Fibroblast of skin of scalp (primary cell): ENCODE results near the gene SNAI3.

Source experiments
- DNase-seq: peaks from one replicate; pipeline ENCODE4 v3.0.0-alpha.2; 2013

The SNAI3 gene

DNA sequence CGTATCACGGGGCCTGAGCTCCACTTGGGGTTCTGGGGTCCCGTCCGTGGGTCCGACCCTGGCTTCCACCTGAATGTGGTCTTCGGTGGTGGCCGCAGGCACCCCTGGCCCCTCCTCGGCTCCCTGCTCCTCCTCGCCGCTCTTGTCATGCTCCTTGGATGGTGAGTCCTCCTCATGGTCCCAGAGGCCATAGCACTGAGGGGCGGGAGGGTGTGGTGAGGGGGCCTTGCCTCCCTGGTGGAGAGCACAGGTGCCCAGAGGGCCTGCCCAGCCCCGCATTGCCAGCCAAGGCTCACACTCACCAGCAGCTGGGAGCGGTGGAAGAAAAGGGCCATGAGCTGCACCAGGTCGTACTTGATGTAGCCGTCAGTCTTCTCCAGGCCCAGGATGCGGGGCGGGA lies 34.9 kb upstream of the SNAI3 start:
- DNase-seq = no peak

DNA sequence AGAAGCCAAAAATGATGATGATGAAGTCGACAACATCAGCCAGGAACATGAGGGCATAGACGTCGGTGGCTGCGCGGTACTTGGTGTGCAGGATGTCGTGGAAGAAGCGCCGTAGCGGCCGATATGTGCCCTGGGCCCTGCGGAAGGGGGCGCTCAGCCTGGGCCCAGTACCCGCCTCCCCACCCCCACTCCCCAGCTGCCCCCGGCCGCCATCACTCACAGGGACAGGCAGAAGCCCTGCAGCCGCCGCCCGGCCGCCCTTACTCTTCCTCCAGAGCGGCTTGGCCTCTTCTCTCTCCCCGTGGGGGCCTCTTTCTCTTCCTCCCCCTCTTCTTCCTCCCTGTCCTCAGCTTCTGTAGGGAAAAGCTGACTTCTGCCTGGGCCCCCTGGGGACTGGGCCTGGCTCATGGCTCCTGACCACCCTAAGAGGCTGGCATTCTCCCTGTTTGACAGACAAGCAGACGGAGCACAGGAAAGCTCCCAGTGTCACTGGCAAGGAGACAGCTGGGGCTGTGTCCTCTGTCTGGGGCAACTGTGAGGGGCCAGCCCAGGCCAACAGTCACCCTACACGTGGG lies 34.2 kb upstream of the SNAI3 start:
- no peak for DNase-seq

DNA sequence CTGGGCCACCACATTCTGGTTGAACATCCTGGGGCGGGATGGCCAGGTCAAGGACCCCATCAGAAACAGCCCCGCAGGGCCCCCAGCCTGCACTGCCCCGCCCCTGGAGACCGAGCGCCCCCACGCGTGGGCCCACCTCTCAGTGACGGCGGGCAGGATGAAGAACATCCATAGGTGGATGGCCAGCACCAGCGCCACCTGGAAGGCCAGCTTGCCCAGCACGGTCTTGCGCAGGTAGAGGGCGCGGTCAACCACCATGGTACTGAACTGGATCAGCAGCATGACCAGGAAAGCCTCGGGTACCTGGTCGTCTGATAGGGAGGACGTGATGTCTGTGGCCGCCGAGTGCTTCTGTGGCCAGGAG lies 33.6 kb upstream of the SNAI3 start:
- DNase-seq = no peak

DNA sequence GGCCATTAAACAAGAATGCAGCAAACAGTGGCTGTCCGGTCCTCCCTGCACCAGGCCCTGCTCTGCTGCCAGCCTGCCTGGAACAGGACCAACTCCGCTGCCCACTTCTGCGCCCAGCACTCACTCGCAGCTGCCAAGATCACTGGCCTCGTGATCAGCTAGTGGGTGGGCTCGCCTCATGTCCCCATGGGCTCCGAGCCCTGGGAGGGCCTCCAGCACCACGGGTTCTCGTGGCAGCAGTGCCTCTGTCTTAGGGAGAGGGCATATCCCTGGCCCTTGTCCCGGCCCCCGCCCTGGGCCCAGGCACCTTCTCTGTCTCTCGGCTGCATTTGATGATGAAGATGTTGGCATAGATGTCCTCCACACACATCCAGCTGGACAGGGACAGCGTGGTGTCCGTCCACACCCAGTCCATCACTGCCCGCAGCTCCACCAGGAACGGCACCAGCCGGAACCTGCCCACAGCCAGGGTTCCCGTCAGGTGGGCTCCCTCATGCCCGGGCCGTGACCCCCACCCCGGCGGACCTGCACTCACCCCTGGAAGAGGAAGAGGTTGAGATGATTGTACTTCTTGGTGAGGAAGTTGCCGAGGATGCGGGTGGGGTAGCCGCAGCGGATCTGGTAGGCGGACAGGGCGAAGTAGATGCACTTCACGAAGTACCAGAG lies 33.1 kb upstream of the SNAI3 start:
- no peak for DNase-seq

DNA sequence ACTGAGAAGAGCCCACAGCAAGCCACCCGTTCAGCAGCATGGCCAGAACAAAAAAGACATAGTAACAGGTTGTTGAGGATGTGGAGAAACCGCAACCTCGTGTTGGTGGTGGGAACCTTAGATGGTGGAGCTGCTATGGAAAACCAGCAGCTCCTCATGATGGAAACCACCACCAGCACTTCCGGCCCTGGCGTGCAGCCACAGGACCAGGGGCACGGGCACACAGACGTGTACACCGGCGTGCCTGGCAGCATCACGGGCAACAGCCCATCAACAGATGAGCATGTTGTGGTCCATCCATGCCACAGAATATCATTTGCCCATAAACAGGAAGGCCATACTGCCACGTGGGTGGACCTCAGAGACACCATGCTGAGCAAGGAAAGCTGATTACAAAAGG lies 31.9 kb upstream of the SNAI3 start:
- no peak for DNase-seq

DNA sequence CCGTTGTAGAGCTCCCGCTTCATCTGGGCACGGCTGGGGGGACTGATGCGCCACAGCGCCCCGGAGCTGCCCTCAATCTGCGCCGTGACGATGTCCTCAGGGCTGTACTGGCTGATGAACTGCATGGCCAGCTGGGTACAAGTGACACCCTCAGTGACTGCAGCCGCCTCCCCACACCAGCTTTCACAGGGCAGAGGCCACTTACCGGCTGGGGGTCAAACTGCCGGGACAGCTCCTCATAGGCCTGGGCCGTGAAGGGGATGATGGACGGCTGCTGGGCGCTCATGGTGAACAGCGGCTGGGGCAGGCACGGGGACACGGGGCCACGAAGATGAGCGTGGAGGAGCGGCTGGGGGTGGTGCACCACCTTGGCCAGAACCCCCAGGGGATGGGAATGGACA lies 30.3 kb upstream of the SNAI3 start:
- DNase-seq = no peak

DNA sequence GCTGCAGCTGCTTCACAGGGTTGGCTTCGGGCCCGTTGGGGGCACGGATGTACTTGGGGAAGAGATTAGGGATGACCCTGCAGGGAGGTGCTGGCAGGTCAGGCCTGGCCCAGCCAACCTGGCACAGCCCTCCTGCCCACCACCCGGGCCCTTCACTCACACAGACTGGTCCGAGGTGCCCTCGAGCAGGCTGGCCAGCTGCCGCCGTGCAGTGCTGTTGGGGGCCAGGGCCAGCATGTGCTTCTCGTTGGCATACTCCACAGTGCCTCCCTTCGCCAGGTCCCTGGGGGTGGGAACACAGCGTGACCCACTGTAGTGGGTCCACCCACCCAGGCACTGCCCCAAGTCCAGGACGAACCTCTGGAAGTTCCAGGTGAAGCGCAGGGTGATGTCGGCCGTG lies 29.9 kb upstream of the SNAI3 start:
- no peak for DNase-seq

DNA sequence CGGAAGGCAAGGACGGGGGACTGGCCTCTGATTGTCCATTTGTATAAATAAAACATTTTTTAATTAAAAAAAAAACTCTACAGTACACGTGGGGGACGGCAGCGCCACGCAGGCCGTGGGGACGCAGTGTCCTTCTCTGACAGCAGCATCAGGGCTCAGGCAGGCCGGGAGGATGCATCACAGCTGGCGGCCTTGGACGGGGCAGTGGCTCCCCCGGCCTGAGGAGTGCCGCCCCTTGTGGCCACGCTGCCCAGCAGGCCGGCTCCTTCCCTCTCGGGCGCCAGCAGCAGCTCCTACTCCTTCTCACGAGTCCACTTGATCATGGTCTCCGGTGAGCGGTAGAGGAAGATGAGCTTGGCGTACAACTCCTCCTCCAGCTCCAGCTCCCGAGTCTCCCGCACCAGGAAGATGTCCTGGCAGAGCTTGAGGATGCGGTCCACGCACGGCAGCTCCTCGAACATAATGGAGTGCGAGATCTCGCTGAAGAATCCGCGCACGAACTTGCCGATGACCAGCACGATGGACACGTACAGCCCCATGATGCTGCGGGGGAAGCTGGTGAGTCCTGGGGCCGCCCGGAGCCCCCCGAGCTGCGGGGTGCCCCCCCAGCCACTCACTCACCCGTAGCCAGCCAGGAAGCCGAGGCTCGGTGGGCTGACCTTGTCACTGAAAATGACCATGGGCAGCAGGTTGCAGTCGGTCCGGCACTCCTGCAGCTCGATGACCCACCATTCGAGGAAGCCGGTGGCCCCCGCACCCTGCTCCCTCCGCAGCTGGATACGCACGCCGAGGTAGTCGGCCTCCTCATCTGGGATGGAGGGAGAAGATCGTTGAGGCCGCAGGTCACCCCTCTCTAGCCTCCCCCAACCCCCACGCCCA lies 29.2 kb upstream of the SNAI3 start:
- no peak for DNase-seq

DNA sequence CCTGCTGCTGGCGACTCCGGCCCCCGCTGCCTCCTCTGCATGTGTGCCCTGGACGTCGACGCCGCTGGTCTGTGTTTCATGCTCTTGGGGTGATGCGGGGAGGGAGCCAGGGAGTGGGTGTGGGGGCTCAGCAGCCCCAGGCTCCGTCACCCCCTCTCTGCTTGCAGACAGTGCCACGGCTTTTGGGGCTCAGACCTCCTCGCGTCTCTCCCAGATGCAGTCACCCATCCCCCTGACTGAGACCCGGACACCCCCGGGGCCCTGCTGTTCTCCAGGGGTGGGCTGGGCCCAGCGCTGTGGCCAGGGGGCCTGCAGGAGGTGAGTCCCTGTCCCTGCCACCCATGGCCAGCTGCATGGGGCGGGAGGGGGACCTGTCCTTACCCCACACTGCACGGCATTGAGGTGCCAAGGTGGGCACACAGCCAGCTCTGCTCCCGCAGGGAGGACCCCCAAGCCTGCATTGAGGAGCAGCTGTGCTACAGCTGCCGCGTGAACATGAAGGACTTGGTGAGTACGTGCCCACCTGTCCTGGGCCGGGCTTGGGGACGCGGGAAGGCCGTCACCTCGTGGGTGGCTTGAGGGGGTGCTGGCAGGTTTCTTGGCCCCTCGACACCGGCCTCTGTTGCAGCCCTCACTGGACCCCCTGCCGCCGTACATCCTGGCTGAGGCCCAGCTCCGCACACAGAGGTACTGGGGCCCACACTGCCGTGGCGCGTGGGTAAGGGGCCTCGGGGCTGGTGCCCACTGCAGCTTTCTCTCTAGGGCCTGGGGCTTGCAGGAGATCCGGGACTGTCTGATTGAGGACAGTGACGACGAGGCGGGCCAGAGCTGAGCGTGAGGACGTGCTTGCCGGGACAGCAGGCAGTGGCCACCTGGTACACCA lies 28.4 kb upstream of the SNAI3 start:
- no peak for DNase-seq

DNA sequence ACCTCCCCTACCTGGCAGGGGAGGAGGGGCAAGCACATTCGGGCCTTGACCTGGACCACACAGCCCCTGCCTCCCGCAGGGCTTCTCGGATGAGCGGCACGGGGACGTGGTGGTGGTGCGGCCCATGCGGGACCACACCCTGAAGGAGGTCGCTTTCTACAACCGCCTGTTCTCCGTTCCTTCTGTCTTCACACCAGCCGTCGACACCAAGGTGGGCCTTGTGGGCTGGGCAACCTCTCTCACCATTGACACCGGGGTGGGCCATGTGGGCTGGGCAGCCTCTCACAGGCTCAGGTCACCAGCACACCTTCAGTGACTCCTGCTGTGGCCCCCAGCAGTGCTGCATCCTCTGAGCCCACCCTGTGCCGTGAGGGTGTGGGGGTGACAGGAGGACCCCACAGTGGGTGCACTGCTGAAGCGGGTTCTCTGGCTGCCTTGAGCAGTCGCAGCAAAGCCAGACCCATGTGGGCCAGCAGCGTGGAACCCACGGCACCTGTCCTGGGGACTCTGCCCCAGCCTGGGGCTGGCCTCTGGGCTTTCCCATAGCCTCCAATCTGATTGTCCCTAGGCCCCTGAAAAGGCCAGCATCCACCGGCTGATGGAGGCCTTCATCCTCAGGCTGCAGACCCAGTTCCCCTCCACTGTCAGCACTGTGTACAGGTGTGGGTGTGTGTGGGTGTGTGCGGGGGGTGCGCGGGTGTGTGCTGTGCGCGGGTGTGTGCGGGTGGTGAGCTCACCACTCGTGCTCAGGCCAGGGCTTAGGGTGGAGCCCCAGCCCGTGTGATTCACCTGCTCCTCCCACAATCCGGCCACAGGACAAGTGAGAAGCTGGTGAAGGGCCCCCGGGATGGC lies 27.5 kb upstream of the SNAI3 start:
- DNase-seq = no peak

DNA sequence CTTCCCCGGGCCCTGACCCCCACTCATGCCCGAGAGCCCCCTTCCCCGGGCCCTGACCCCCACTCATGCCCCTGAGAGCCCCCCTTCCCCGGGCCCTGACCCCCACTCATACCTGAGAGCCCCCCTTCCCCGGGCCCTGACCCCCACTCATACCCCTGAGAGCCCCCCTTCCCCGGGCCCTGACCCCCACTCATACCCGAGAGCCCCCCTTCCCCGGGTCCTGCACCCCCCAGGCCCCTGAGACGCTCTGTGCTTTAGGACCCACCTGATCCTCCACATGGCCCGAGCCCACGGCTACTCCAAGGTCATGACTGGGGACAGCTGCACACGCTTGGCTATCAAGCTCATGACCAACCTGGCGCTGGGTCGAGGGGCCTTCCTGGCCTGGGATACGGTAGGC lies 26.7 kb upstream of the SNAI3 start:
- no peak for DNase-seq

DNA sequence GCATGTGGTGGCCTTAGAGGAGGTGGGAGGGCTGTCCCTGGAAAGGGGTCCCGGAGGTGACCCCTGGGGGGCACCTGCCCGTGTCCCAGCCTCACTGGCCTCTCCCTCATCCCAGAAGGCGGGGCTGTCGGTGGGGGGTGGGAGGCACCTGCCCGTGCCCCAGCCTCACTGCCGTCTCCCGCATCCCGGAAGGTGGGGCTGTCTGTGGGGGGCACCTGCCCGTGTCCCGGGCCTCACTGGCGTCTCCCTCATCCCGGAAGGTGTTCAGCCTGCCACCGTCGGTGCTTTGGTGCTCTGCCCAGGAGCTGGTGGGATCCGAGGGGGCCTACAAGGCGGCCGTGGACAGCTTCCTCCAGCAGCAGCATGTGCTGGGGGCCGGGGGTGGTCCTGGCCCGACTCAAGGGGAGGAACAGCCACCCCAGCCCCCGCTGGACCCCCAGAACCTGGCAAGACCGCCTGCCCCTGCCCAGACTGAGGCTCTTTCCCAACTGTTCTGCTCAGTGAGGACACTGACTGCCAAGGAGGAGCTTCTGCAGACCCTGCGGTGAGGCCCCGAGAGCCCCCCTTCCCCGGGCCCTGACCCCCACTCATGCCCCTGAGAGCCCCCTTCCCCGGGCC lies 26.2 kb upstream of the SNAI3 start:
- no peak for DNase-seq

DNA sequence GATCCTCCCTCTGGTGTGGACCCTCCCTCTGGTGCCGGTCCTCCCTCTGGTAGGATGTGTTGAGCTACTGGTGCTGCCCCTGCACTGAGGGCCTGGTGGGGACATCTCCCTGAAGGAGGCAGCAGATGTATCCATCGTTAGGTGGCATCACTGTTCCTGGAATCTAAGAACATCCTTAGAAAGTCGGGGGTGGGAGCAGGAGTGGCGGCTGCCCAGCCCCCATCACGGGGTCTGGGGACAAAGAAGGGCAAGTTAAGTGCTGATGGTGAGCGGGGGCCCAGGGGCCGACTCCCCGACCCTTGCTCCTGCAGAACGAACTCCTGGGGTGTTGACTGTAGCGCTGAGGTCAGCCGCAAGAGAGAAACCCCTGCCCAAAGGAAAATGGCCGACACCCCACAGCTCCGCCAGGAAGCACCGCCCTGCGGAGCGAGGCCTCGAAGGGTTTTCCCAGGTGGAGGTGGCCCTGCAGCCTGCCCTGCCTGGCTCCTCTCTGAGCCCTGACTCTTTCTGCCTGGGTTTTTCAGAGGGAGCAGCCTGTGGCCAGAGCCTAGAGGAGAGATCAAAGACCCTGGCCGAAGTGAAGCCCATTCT lies 25.5 kb upstream of the SNAI3 start:
- no peak for DNase-seq

DNA sequence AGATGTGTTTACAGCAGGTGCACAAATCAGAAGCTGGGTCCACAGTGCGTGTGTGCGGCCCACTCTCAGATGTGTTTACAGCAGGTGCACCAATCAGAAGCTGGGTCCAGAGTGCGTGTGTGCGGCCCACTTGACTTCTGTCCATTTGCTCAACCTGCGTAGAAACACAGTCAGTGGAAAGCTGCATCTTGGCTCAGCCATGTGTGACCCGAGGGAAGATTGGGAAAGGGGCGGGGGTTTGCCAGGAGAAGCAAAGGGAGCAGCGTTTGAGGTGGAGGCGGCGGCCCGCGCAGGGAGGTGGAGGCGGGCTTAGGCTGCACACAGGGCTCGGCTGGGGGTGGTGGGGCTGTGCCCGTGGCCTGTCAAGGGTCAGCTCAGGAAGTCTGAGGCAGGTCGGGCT lies 24.2 kb upstream of the SNAI3 start:
- no peak for DNase-seq

DNA sequence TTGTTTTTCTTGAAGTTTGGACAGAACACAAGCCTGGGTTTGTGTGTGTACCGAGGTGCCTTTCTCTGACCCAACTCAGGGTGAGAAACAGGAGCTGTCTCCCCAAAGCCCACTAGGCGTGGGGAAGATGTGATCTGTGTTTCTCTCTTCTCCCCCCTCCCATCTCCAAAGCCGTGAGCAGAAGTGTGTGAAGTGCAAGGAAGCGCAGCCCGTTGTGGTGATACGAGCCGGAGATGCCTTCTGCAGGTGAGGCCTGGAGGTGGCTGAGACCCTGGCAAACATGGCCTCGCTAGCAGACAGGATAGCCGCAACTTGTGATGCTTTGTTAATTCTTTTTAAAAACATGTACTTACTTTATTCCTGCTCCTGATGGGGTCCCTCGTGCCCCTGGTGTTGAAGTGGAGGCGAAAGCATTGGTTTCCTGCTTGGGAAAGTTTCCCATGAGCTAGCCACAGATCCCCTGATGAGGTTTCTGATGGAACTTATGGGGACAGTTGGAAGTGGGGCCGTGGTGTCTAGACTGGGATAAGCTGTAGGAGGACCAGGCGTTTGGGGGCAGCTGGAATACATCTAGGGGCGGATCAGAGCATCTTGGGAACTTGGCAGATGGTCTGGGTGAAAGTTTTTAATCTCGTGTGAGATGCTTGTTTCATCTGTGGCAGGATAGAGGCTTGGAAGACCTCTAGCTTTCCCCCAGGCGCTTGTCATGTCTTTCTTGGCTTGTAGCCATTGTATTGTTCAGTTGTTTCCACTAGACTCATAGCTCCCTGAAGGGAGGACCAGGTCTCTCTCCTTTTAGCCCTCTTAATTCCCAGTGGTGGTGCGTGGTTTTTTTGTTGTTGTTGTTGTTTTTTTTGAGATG lies 20.9 kb upstream of the SNAI3 start:
- no peak for DNase-seq

DNA sequence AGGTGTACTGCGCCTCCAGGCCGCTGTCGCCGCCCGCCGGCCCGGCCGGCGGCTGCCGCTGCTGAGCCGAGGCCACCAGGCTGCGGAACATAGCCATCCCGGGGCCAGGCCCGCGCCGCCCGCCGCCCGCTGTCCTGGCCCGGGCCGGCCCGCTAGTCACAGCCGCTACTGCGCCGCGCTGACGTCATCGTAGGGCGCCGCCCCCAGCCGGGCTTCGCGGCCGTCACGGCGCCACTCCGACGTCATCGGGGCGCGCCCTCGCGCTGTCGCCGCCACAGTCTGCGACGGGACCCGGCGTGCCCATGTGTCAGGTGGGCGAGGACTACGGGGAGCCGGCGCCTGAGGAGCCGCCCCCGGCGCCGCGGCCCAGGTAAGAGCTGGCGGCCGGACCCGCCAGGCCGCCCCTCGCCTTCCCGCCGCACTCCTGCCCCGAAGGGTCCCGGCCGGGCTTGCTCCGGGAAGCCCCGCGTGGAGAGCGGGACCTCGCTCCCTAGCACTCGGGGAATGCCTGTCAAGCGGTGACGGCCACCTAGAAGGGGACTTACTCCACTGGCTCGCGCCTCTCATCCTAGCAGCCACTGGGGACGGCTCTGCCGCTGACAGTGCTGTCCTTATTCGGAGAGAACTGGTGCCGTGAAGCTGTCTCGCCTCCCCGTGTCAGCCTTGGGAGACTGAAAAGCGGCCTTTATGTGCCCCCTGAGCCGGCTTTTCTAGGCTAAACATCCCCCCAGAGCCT lies 20.1 kb upstream of the SNAI3 start, which contains the start of the genes CTU2 and RNF166:
Gene CTU2 (plus strand): TSS at position 275 of the 736 bp plus-strand sequence. CDS start 28 bp downstream, at position 303.
Gene RNF166 (minus strand): TSS at position 180 of the 736 bp plus-strand sequence. CDS start 83 bp downstream, at position 97.
- peak; percentile 89 for DNase-seq

DNA sequence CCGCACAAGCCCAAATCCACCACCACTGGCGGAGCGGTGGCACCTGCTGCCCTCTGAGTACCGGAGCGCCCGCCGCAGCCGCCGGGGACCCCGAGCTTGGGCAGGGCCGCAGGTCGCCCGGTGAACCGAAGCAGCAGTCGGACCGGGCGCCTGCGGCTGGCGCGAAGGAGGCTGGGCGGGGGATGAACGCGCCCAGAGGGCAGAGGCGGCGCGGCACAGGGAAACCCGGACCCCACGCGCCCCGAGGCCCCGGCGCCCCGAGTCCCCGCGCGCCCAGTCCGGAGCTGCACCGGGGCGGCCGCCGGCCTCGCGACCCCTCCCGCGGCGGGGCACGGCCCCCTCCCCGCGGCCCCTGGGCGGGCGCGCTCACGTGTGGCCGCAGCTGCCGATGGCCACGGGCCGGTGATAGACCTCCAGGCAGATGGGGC lies 19.5 kb upstream of the SNAI3 start:
- no peak for DNase-seq

DNA sequence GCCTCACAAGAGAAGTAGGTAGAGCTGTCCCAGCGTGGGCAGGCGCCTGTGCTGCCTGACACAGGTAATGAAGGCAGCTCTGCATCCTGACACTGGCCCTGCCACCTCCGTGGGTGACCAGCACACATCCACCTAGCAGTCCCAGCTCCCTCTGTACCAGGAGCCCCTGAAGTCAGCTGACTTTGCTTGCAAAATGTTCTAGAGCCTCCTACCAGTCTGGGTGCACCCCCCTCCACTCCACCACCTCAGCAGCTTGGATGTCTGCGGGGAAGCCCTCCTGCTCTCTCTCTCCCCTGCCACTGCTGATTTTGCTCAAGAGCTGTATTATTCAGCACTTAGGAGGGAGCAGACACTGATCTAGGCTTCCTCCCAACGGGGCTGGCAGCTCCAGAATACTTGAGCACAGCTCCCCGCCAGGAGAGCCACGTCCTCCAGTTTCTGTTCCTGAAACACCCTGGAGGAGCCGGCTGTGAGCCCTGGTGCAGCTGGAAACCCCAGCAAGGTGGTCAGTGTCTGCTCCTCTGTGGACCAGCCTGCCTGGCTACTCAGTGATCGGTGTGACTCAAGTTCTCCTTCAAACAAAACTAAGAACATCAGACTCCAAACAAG lies 18.9 kb upstream of the SNAI3 start:
- DNase-seq = no peak
